Mucosa of descending colon (tissue), 3 donors: ENCODE results near the gene TIMM17A. TPM values are rescaled to one million over a fixed set of nuclear protein-coding genes. Genes with fewer than 3 reads are reported as not detected.
A peak's percentile ranks its signal among the peaks of the same experiment; 100 is the strongest.

ENCODE experiments used
- ATAC-seq: fragments of 200-7000 bp; cut with Tn5 transposase; one replicate; pipeline ENCODE4 v1.9.1; 2020; ENCODE audit warnings: mild to moderate bottlenecking, moderate library complexity
- DNase-seq, 3 donors: peaks; one replicate each; pipeline ENCODE4 v3.0.0-alpha.2; 2020
- H3K36me3 ChIP-seq: fragments of 200-600 bp; one replicate; pipeline ENCODE4 v1.8.0; 2021; ENCODE audit warnings: low read depth, mild to moderate bottlenecking
- H3K4me1 ChIP-seq: fragments of 200-600 bp; one replicate; pipeline ENCODE4 v1.8.0; 2021; ENCODE audit warnings: low read depth, mild to moderate bottlenecking
- H3K4me3 ChIP-seq: fragments of 200-600 bp; one replicate; pipeline ENCODE4 v1.8.0; 2021; ENCODE audit warnings: mild to moderate bottlenecking
- H3K9me3 ChIP-seq: fragments of 200-600 bp; one replicate; pipeline ENCODE4 v1.8.0; 2021; ENCODE audit warnings: mild to moderate bottlenecking
- CTCF ChIP-seq: fragments of 200-600 bp; IDR thresholded peaks from one replicate; pipeline ENCODE4 v1.8.0; 2022; ENCODE audit warnings: antibody characterized with exemption, mild to moderate bottlenecking
- intact Hi-C, 2 donors: fragments of 100-400 bp; cut with DNase I in 1 of 2; cut with micrococcal nuclease in 1 of 2; formaldehyde crosslinking; loops; one replicate each; pipeline versions ENCODE4 v1.11.0 to v1.11.1; 2022; cut with DNase I, micrococcal nuclease
- total RNA-seq, 3 donors: library from RNA; stranded (reverse); fragmentation: NEBNext Ultra II Directional in 2 of 3; extraction: Animal tissue kit (Norgen Biotek cat#: 25700) in 2 of 3; gene quantifications; one replicate each; pipeline versions ENCODE4 v1.2.1 to v1.2.4, GENCODE V29; 2021 to 2023
- donor health status: DM: no; HTN: no; CAD: no; lungs with moderate emphysema.
- donor health status: DM: no; HTN: no; CAD: no.
- donor health status: DM: no; HTN: yes; CAD: no.

TIMM17A gene
- total RNA-seq, 3 donors from 2014 or later, result 41.1 to 59.5 (median 49.9) TPM

- intact Hi-C loops, result loop anchor here in 1 of 2 donors (5.0 kb wide), 1 partner anchor 49 kb away; no protein-coding TSS in a partner anchor
- H3K4me1 ChIP-seq, result no peaks in the 10 kb centered on the region
- DNase-seq, result no peak
- TF ChIP-seq CTCF, result no peak
- no peak overlapping the region for H3K4me3 ChIP-seq
- no peak for ATAC-seq
- no peaks in the 10 kb centered on the region for H3K9me3 ChIP-seq
- H3K36me3 ChIP-seq, result no peaks in the 10 kb centered on the region
These were observed 9.5 kb upstream of the TIMM17A start for GRCh38 chr1:201945863-201946223.

DNA sequence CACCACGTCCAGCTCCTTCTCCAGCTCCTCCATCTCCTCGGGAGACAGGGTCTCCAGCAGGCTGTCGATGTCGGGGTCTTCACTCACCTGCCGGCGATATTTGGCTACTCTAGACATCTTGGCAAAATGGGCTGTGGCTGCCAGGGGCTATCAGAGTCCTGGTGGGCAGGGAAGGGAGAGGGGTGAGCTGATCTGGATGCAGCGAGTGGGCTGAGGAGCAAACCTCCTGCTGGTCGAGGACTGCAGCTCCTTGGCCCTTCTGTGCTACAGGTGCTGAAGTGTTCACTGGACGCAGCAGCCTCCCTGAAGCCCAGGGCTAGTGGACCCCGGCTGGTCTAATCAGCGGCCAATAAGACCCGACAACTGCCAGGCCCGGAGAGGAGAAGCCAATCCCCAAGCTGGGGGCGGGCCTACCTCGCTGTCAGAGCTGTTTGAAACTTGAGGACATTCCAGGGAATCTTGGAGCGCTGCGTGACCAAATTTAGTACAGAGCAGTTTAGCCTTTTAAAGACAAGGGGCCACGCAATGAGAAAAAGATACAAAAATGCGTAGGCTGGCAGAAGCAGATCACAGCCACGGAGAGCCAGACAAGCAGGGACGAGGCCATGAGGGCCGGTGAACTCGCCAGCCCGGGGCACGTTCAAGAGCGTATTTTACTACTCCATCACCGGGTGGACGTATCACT lies 8.9 kb upstream of the TIMM17A start, which contains the start of gene LMOD1:
LMOD1 (minus strand) TSS at position 325 of the 685 bp plus-strand sequence; CDS start at position 117, 208 bp downstream.
- DNase-seq (peak; percentile 67 to 81 (median 68)), ATAC-seq (peak; percentile 85)
- TF ChIP-seq CTCF, result no peak
- Histone ChIP-seq H3K4me3 (no peak within 1 kb of the TSS), H3K36me3 (no peaks in the 10 kb centered on the region), H3K4me1 (no peaks in the 10 kb centered on the region), H3K9me3 (no peaks in the 10 kb centered on the region)
- intact Hi-C loops, result loop anchor here in 1 of 2 donors (5.0 kb wide), 1 partner anchor 49 kb away; no protein-coding TSS in a partner anchor

GRCh38 chr1:201947697-201948008 lies 7.7 kb upstream of the TIMM17A start:
- intact Hi-C loops, result loop anchor here in 1 of 2 donors (5.0 kb wide), 1 partner anchor 50 kb away; no protein-coding TSS in a partner anchor
- Histone ChIP-seq H3K4me3 (no peak overlapping the region), H3K4me1 (no peaks in the 10 kb centered on the region), H3K9me3 (no peaks in the 10 kb centered on the region), H3K36me3 (no peaks in the 10 kb centered on the region)
- DNase-seq (no peak), ATAC-seq (no peak)
- TF ChIP-seq CTCF, result no peak

GRCh38 chr1:201949491-201949890 lies 5.8 kb upstream of the TIMM17A start:
- intact Hi-C loops, result loop anchor here in 1 of 2 donors (5.0 kb wide), 1 partner anchor 52 kb away; no protein-coding TSS in a partner anchor
- DNase-seq, result no peak
- no peak for ATAC-seq
- Histone ChIP-seq H3K4me1 (no peaks in the 10 kb centered on the region), H3K4me3 (no peak overlapping the region), H3K36me3 (no peaks in the 10 kb centered on the region), H3K9me3 (no peaks in the 10 kb centered on the region)
- TF ChIP-seq CTCF, result no peak

- intact Hi-C loops, result no loop called here
- DNase-seq, result peak in 2 of 3 donors; percentile 28 to 47
- H3K36me3 ChIP-seq, result peaks cover 6% of the 10 kb centered on the region
- no peak for TF ChIP-seq CTCF
- no peaks in the 10 kb centered on the region for H3K9me3 ChIP-seq
- H3K4me1 ChIP-seq, result peaks cover 13% of the 10 kb centered on the region
- H3K4me3 ChIP-seq, result peak overlapping the region; percentile 45
- ATAC-seq, result peak; percentile 2
These were observed 867 bp upstream of the TIMM17A start for GRCh38 chr1:201954263-201955008.
